PFSK-1 (cell line): ENCODE results near the gene TMEM205.

Experiments used
- FOXP2 ChIP-seq: optimal IDR thresholded peaks from 2 replicates; pipeline ENCODE3; 2011; ENCODE audit warnings: borderline replicate concordance, control low read depth, inconsistent platforms; ENCODE audit not compliant: insufficient read depth; ENCODE audit errors: extremely low read length, extremely low read depth
- POLR2AphosphoS5 ChIP-seq: IDR thresholded peaks from 2 replicates; pipeline ENCODE4 v1.6.1; 2012; ENCODE audit warnings: low read depth, mild to moderate bottlenecking, control low read depth, low read length, moderate library complexity
- REST ChIP-seq, 2 experiments: IDR thresholded peaks; 2 replicates each; pipeline versions ENCODE4 v1.6.1 to v1.8.0; 2011 to 2012; ENCODE audit warnings: low read depth in 2 of 2, low read length in 2 of 2, control low read depth in 1 of 2, inconsistent platforms in 1 of 2, mild to moderate bottlenecking in 1 of 2, moderate library complexity in 1 of 2; ENCODE audit not compliant: insufficient read depth in 1 of 2
- SIN3A ChIP-seq: IDR thresholded peaks from 2 replicates; pipeline ENCODE4 v1.6.1; 2012; ENCODE audit warnings: mild to moderate bottlenecking, low read length, moderate library complexity, borderline replicate concordance; ENCODE audit not compliant: insufficient read depth
- TAF1 ChIP-seq: IDR thresholded peaks from 2 replicates; pipeline ENCODE4 v1.6.1; 2012; ENCODE audit warnings: low read length, control low read depth, borderline replicate concordance; ENCODE audit not compliant: insufficient read depth

TMEM205 gene

GRCh38 chr19:11293433-11294389, 52.4 kb downstream of the TMEM205 start:
- peak; percentile 46 to 49; a peak in 2 of 4 replicates for TF ChIP-seq REST (IDR thresholded peaks at IDR 0.05; ENCODE audit: insufficient read depth in 1 of 2, low read depth in 2 of 2, low read length in 2 of 2)
- TF ChIP-seq SIN3A, result no peak
- peak; percentile 70; the same call in 1 of the 2 replicates for TF ChIP-seq POLR2AphosphoS5
- no peak for TF ChIP-seq TAF1
- peak; percentile 96 for TF ChIP-seq FOXP2
